OCI-LY7 (cell line): ENCODE measurements around the gene MCF2L2. TPM values are rescaled to one million over a fixed set of nuclear protein-coding genes. Genes with fewer than 3 reads are reported as not detected.
"Not testable (repeated sequence)": the region's sequence is repeated elsewhere in the genome, so short reads cannot be mapped to it uniquely, and the experiment has no call there.

Experiments used
- BruUV-seq: library from RNA; stranded (reverse); fragments of 400-500 nt; replicated peaks from 2 replicates; lab custom pipeline; 2021; lab: Mats Ljungman, UMichigan
- CTCF ChIA-PET: fragments of 300-600 bp; sonication (Branson Sonifier 250); formaldehyde crosslinking; loops from one replicate; lab custom pipeline; 2022; ENCODE audit warnings: antibody characterized with exemption; ENCODE audit not compliant: unreplicated experiment; lab: Charles Lee
- POLR2A ChIA-PET: fragments of 300-600 bp; sonication (Branson Sonifier 250); formaldehyde crosslinking; loops from one replicate; lab custom pipeline; 2022; ENCODE audit warnings: antibody characterized with exemption; lab: Charles Lee
- DNase-seq: peaks from one replicate; pipeline ENCODE4 v3.0.0-alpha.2; 2015; ENCODE audit warnings: low spot score
- H2AFZ ChIP-seq: fragments of 200-600 bp; sonication (generic), shearing (Covaris generic); 2 replicates; pipeline ENCODE4 v1.6.1; 2014; ENCODE audit warnings: mild to moderate bottlenecking, antibody characterized with exemption, low read length, moderate library complexity
- H3K27ac ChIP-seq: fragments of 200-600 bp; sonication (generic); 2 replicates; pipeline ENCODE4 v1.5.1; 2014; ENCODE audit warnings: mixed run types, low read depth, mild to moderate bottlenecking, moderate library complexity, low read length, inconsistent platforms; ENCODE audit not compliant: poor library complexity, severe bottlenecking
- H3K36me3 ChIP-seq: fragments of 200-600 bp; sonication (generic); 2 replicates; pipeline ENCODE4 v1.6.1; 2014; ENCODE audit warnings: mild to moderate bottlenecking, antibody characterized with exemption, low read length, moderate library complexity, mixed read lengths; ENCODE audit not compliant: insufficient read depth
- H3K4me1 ChIP-seq: fragments of 200-600 bp; sonication (generic); 2 replicates; pipeline ENCODE4 v1.5.1; 2014; ENCODE audit warnings: mild to moderate bottlenecking, low read length; ENCODE audit not compliant: insufficient read depth, poor library complexity, severe bottlenecking
- H3K4me2 ChIP-seq: fragments of 200-600 bp; sonication (generic); 2 replicates; pipeline ENCODE4 v1.6.1; 2014; ENCODE audit warnings: mild to moderate bottlenecking, low read length
- H3K4me3 ChIP-seq: fragments of 200-600 bp; sonication (generic); 2 replicates; pipeline ENCODE4 v1.5.1; 2014; ENCODE audit warnings: mild to moderate bottlenecking, low read depth, low read length; ENCODE audit not compliant: poor library complexity, severe bottlenecking
- H3K79me2 ChIP-seq: fragments of 200-600 bp; sonication (generic); 2 replicates; pipeline ENCODE4 v1.6.1; 2016; ENCODE audit warnings: low read depth, mild to moderate bottlenecking, low read length, moderate library complexity, mixed read lengths; ENCODE audit not compliant: insufficient read depth
- H3K9me2 ChIP-seq: fragments of 200-600 bp; sonication (generic); 2 replicates; pipeline ENCODE4 v1.6.1; 2016; ENCODE audit warnings: mild to moderate bottlenecking, low read length, mixed read lengths; ENCODE audit not compliant: insufficient read depth
- H3K9me3 ChIP-seq: fragments of 200-600 bp; sonication (generic); 2 replicates; pipeline ENCODE4 v1.6.1; 2014; ENCODE audit warnings: mild to moderate bottlenecking, mixed run types, low read length, mixed read lengths
- H4K20me1 ChIP-seq: fragments of 200-600 bp; sonication (generic); 2 replicates; pipeline ENCODE4 v1.6.1; 2014; ENCODE audit warnings: mild to moderate bottlenecking, antibody characterized with exemption, low read length, moderate library complexity, mixed read lengths; ENCODE audit not compliant: insufficient read depth
- EZH2phosphoT487 ChIP-seq: fragments of 200-600 bp; sonication (generic); IDR thresholded peaks from 2 replicates; pipeline ENCODE4 v1.6.1; 2018; ENCODE audit warnings: low read depth, borderline replicate concordance, mild to moderate bottlenecking, mixed run types, antibody characterized with exemption, low read length, moderate library complexity, mixed read lengths
- intact Hi-C: fragments of 100-400 bp; cut with micrococcal nuclease; formaldehyde crosslinking; loops from one replicate; pipeline ENCODE4 v1.10.0; 2022; ENCODE audit not compliant: unreplicated experiment
- total RNA-seq, 2 experiments: library from RNA; depleted of rRNA in 1 of 2; stranded (reverse); fragments of >200 nt in 1 of 2; shearing (Covaris generic) in 1 of 2; gene quantifications; 2 replicates each; pipeline ENCODE4 v1.2.3, GENCODE V29; 2014 to 2022
- TF ChIP-seq, protein P1 (sequence below): fragments of 200-600 bp; sonication (generic); conservative IDR thresholded peaks from 2 replicates; pipeline ENCODE4 v1.5.1; 2014; ENCODE audit warnings: mild to moderate bottlenecking, antibody characterized with exemption, low read length, moderate library complexity, mixed read lengths

Gene MCF2L2
- total RNA-seq, 2 experiments from 2014 or later: 6.6 to 8.0 TPM

DNA sequence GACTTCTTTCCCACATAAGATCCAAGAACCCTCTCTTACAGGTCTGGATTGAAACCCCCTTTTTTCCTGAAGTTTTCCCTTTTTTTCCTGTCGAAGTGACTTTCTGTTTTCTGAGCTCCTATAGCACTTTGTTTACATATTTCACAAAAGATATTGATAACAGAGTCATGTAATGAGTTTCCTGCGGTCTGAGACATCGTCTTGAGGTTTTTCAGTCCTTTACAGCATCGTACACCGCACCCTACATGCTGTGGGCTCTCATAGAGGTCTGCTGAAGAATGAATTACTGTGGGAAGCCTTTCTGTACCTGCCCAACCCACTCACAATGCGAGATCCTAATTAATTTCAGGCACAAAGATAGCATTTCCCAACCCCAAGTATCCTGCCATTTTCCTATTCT lies 53.1 kb downstream of the MCF2L2 start:
- no peaks in the 10 kb centered on the region for H3K79me2 ChIP-seq
- no peak for TF ChIP-seq EZH2phosphoT487
- TF ChIP-seq, protein P1, sequence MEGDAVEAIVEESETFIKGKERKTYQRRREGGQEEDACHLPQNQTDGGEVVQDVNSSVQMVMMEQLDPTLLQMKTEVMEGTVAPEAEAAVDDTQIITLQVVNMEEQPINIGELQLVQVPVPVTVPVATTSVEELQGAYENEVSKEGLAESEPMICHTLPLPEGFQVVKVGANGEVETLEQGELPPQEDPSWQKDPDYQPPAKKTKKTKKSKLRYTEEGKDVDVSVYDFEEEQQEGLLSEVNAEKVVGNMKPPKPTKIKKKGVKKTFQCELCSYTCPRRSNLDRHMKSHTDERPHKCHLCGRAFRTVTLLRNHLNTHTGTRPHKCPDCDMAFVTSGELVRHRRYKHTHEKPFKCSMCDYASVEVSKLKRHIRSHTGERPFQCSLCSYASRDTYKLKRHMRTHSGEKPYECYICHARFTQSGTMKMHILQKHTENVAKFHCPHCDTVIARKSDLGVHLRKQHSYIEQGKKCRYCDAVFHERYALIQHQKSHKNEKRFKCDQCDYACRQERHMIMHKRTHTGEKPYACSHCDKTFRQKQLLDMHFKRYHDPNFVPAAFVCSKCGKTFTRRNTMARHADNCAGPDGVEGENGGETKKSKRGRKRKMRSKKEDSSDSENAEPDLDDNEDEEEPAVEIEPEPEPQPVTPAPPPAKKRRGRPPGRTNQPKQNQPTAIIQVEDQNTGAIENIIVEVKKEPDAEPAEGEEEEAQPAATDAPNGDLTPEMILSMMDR: no peak
- CTCF ChIA-PET: no interaction called here
- no peaks in the 10 kb centered on the region for H3K36me3 ChIP-seq
- intact Hi-C loops: no loop called here
- H3K4me2 ChIP-seq: no peak overlapping the region
- H2AFZ ChIP-seq: no peak overlapping the region
- H3K27ac ChIP-seq: no peak overlapping the region
- H3K4me3 ChIP-seq: no peak overlapping the region
- POLR2A ChIA-PET: interaction anchor here (0.6 kb wide), 1 partner anchor 568 kb away, joined by 3 read pairs; no protein-coding TSS in a partner anchor
- no peaks in the 10 kb centered on the region for H3K9me3 ChIP-seq
- no peaks in the 10 kb centered on the region for H3K9me2 ChIP-seq
- no peaks in the 10 kb centered on the region for H4K20me1 ChIP-seq
- no peak for DNase-seq
- peaks cover 6% of the 10 kb centered on the region for H3K4me1 ChIP-seq
- no TSS peak for BruUV-seq

DNA sequence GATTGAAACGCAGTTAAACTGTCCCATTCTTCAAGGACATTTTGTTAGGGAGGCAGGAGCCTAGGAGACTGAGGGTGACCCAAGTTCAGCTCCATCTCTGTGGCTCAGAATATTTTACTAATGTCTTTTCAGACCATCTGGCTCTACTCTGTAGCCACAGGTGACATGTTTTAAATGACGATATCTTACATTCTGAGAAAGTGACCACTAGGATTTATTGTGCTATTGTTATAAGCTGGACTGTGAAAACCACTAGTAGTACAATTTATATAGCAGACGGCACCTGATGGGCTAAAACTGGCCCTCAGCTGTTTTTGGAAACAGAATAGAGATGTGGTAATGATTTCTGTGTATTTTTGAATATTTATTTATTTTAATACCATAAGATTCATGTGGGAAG lies 55.5 kb downstream of the MCF2L2 start:
- H3K4me2 ChIP-seq: no peak overlapping the region
- BruUV-seq: no TSS peak
- POLR2A ChIA-PET: interaction anchor here (0.6 to 1.1 kb wide), 2 partner anchors 96 to 495 kb away, joined by 3 to 5 read pairs; no protein-coding TSS in a partner anchor
- H4K20me1 ChIP-seq: no peaks in the 10 kb centered on the region
- no peaks in the 10 kb centered on the region for H3K9me3 ChIP-seq
- DNase-seq: no peak
- no peak overlapping the region for H2AFZ ChIP-seq
- no peak overlapping the region for H3K27ac ChIP-seq
- H3K9me2 ChIP-seq: no peaks in the 10 kb centered on the region
- intact Hi-C loops: no loop called here
- no peaks in the 10 kb centered on the region for H3K36me3 ChIP-seq
- no peaks in the 10 kb centered on the region for H3K79me2 ChIP-seq
- CTCF ChIA-PET: no interaction called here
- H3K4me1 ChIP-seq: no peaks in the 10 kb centered on the region
- no peak for TF ChIP-seq EZH2phosphoT487
- TF ChIP-seq, protein P1: no peak
- H3K4me3 ChIP-seq: no peak overlapping the region

DNA sequence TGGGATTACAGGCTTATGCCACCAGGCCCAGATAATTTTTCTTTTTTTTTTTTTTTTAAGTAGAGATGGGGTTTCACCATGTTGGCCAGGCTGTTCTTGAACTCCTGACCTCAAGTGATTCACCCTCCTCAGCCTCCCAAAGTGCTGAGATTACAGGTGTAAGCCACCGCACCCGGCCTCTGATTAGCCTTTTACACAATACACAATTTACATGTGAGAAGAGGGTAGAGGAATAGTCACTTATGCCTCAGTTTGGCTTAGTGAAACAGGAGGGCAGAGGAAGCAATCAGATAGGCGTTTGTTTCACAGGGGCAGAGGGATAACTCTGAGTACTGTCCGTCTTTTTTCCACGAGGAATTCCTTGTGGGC lies 56.8 kb downstream of the MCF2L2 start:
- intact Hi-C loops, H3K36me3 ChIP-seq, H3K4me3 ChIP-seq, DNase-seq, H3K79me2 ChIP-seq, H4K20me1 ChIP-seq, BruUV-seq, H3K4me1 ChIP-seq, H3K9me3 ChIP-seq, H2AFZ ChIP-seq, H3K4me2 ChIP-seq, H3K27ac ChIP-seq, H3K9me2 ChIP-seq, CTCF ChIA-PET: not testable (repeated sequence)
- POLR2A ChIA-PET: interaction anchor here (0.6 kb wide), 1 partner anchor 323 kb away, joined by 3 read pairs; no protein-coding TSS in a partner anchor
